Bone marrow (tissue), 2 donors: ENCODE measurements around the gene MOK.
"Not testable (repeated sequence)": the region's sequence is repeated elsewhere in the genome, so short reads cannot be mapped to it uniquely, and the experiment has no call there.

Experiments used
- DNase-seq, 2 donors: peaks; one replicate each; lab custom pipeline; 2025; lab: John Stamatoyannopoulos, UW

Gene MOK

DNA sequence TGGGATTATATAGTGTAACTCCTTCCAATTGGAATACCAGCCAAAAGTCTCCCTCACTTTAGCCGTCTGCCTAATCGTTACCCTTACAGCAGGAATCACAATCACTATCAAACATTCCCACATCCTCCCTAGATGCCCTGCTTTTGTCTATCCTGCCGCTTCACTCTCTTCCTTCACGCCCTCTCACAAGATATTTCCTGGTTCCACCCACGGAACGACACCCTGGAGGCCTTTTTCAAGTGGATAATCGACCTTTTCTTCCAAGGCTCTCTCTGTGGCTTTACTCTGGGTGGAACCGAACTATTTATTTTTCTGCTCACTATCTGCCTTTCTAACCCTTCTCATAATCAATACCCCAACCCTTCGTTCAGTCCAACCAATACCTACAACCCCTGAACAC lies 58.9 kb downstream of the MOK start:
- DNase-seq, result no peak

DNA sequence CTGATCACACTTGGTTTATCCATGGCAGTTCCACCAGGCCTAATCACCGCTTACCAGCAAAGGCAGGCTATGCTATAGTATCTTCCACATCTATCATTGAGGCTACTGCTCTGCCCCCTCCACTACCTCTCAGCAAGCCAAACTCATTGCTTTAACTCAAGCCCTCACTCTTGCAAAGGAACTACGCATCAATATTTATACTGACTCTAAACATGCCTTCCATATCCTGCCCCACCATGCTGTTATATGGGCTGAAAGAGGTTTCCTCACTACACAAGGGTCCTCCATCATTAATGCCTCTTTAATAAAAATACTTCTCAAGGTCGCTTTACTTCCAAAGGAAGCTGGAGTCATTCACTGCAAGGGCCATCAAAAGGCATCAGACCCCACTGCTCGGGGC lies 61.2 kb downstream of the MOK start:
- not testable (repeated sequence) for DNase-seq

DNA sequence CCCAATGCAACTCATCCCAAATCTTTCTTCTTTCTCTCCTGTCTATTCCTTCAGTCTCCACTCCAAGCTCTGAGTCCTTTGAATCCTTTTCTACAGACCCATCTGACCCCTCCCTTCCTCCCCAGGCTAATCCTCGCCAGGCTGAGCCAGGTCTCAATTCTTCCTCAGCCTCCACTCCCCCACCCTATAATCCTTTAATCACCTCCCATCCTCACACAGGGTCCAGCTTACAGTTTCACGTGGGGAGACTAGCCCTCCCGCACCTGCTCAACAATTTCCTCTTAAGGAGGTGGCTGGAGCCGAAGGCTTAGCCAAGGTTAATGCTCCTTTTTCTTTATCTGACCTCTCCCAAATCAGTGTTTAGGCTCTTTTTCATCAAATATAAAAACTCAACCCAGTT lies 63.8 kb downstream of the MOK start:
- no peak for DNase-seq

DNA sequence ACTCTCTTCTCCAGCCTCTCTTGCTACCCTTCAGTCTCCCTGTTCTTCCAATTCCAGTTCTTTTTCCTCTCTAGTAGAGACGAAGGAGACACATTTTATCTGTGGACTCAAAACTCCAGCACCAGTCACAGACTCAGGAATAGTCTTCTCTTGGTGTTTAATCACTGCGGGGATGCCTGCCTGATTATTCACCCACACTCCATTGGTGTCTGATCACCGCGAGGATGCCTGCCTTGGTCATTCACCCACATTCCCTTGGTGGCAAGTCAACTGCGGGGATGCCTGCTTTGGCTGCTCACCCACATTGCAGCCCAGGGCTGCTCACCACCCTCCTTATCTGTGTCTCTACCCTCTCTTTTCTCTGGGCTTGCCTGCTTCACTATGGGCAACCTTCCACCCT lies 64.5 kb downstream of the MOK start:
- not testable (repeated sequence) for DNase-seq

DNA sequence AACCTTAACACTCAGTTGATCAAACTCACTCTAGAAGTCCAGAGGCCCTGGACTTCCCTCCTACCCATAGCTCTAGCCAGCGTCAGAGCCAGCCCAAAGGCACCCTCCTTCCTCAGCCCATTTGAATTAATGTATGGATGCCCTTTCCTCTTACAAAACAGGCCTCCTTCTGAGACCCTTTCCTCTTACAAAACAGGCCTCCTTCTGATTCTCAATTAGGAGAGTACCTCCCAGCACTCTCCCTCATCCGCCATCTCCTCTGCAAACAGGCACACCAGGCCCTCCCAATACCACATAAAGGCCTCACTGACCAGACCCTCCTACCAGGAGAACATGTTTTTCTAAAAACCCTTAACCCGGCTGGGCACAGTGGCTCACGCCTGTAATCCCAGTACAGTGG lies 65.7 kb downstream of the MOK start:
- no peak for DNase-seq

DNA sequence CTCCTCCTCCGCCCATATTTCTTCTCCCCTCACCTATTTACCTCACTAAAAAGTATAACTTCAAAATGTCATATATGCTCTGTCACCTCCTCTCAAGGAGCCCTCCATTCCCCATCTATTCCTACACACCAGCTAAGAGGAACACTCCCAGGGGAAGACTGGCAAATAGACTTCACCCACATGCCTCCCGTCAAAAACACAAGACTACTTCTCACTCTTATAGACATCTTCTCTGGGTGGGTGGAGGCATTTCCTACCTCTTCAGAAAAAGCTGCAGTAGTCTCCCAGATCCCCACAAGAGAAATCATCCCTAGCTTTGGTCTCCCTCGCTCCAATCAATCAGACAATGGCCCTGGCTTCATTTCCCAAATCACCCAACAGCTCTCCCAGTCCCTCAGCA lies 66.2 kb downstream of the MOK start:
- no peak for DNase-seq

DNA sequence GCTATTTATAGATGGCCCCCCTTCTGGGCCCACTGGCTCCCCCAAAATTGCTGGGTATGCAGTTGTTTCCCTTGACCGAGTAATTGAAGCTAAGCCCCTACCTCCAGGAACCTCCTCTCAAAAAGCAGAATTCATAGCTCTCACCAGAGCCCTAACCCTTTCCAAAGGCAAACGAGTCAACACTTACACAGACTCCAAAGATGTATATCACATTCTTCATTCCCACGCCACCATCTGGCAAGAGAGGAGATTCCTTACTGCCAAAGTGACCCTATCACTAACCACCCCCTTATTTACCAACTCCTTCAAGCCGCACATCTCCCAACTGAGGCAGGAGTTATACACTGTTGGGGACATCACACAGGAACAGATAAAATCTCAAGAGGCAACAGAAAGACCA lies 66.8 kb downstream of the MOK start:
- DNase-seq, result no peak

DNA sequence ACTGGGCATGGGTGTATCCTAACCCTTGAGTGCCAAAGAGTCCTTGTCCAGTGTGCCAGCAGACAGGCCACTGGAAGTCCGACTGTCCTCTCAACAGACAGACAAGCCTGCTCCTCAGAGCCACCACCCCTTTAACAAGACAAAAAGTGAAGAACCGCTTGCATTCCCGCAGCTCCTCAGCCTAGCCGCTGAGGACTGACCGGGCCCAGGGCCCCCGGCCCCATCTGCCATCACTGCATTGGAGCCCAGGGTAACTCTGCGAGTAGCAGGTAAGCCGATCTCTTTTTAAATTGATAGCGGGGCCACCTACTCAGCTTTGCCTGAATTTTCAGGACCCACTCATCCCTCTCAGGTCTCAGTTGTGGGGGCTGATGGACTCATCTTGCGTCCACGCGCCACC lies 68.9 kb downstream of the MOK start:
- DNase-seq, result no peak

DNA sequence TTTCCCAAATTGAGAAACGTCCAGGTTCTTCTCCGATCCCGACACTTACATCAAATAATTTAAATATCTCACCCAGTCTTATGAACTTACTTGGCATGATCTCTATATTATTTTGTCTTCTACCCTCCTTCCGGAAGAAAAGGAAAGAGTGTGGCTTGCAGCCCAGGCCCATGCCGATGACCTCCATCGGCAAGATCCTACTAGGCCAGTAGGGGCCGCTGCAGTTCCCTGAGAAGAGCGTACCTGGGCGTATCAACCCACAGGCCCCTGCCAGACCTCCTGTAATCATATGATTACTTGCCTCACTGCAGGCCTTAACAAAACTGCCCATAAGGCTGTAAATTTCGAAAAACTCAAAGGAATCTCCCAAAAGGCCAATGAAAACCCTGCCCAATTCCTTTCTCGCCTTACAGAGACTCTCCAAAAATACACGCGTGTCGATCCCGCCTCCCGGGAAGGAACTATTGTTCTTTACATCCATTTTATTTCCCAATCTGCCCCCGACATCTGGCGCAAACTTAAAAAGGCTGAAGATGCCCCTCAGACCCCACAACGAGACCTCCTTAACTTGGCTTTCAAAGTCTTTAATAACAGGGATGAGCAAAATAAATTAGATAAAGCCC lies 69.6 kb downstream of the MOK start:
- DNase-seq, result peak; percentile 7 to 70

DNA sequence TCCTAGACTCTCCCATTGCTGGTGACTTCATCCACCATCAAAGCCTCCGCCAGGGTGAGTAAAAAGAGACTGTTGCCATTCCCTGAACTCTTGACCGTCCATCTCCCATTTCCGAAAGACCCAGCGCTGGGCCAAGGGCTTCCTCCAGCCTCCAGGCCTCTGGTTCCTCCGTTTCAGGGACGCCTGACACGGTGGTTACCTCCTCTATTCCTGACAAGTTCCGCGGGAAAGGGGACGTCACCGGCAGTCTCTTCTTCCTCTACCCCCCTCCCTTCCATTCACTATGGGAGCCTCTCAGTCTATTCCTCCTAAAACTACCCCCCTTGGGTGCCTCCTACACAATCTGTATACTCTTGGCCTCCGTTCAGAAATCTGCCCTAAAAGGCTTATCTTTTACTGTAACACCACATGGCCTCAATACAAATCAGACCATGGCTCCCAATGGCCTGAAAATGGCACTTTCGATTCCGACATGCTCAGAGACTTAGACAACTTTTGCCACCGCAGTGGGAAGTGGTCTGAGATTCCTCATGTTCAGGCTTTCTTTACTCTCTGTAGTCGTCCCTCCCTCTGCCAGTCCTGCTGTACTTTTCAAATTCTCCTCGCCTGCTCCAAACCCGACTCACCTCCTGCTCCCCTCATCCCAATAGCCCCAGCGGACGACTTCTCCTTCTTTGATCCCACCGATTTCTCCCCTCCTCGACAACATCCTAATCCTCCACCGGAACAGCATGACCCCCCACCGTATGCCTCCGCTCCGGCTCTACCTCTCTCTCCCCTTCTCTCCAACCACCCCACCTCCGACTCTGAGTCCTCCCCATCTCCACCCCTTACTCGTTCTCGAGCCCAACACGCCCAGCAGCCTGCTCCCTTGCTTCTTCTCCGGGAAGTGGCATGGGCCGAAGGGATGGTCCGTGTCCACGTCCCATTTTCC lies 70.4 kb downstream of the MOK start:
- DNase-seq, result peak in 1 of 2 donors; percentile 29

DNA sequence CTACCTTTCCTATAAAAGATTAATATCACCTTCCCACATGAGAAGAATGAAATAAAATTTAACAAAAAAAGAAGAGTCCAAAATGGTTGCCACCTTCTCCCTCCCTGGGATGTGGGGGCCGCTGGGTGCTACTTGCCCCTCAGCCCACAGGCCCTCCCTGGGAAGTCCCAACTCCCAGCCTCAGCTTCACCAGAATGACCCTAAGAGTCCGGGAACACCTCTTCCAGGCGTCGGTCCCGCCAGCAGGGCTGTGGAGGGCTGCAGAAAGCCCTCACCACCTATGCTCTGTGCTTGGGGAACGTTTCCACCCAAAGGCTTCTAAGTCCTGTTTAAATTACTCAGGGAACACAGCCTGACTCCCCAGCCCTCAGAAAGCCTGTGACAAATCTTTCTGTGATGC lies 71.9 kb downstream of the MOK start:
- no peak for DNase-seq

DNA sequence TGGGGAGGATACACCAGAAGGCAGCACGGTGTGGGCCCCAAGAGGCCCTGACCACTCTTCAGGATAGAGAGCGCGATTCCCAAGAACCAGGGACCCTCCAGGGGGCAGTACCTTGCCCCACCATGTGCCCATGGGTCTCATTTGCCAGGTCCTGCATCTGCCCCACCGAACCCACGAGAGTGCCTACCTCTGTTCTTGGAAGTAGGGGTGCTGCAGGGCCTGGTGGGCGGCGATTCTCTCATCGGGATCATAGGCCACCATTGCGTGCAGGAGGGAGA lies 72.7 kb downstream of the MOK start:
- no peak for DNase-seq

DNA sequence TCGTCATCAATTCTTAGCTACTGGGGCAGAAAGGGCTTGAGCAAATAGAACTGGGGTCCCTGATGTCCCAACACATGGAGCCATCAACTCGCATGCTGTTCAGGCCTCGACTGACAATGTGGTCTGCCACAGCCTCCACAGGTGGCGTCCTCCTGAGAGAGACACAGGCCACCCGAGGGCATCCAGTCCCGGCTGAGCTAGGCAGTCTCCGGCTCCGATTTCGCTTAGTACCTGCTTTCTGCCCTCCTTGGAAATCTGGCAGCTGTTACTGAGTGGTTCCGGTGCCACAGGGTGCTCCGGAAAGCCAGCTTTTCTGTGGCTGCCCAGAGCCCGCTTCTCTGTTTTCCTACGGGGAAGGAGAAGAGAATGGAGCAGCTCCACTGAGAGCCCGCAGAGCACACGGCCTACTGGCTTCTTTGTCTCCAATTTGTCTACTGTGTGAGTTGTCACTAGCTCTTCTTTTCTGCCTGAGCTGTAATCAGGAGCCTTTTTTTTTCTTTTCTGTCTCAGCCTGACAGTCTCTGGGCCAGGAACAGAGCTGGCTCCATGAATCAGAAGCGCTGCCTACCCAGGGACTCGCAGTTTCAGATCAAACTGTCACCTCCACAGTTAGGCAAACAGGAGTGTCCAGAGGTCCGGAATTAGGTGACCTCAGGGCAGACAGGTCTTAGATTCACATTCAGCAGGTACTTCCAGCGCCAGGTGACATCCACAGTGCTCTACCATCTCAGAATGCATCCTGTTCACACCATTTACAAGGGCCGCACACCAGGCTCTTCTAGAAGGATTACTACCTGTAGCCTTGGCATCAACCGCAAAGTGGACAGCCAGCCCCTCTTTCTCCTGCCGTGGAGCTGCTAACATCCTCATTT lies 73.3 kb downstream of the MOK start:
- no peak for DNase-seq

DNA sequence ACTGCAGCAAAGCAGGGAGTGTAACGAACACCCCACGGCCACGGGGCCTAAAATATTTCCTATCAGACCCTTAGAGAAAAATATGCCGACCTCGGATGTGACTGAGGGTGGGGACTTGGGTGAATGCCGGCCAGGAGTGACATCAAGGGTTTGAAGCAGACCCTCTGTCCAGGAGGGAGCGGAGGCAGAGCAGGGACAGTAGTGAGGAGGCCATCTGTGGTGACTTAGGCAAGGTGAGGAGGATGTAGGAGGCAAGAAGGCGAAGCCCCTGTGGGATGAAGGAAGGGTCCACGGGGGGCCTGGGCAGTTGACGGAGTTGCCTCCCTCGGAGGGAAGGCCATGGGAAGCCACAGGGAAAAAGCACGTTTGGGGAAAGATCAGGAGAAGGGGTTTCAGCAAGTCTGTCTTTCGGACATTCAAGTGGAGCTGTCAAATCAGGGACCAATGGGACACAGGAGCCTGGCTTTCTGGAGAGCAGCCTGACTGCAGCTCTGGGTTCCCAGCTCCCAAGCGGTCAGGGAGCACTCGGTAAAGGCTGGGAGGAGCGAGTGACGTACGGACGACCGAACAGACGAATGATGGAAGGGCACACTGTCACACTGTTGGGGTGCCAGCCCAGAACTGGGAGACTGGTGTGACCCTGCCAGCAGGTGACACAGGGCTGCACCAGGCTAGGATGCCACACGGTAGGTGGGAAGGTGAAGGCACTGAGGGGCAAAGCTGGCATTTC lies 74.3 kb downstream of the MOK start:
- DNase-seq, result no peak

DNA sequence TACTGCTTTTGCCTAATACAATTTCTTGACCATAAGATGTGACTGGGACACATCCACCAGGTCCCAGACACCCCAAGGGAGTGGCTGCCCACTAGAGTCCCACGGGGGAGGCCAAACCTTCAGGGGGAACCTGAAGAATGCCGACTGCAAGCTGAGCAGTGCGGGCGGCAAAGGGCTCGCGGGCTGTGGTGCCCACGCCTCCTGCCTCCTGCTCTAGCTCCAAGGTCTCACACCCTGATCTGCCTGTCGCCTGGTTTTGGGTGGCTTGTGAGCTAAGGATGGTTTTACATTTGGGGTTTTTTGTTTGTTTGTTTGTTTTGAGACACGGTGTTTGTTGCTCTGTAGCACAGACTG lies 75.2 kb downstream of the MOK start:
- no peak for DNase-seq

DNA sequence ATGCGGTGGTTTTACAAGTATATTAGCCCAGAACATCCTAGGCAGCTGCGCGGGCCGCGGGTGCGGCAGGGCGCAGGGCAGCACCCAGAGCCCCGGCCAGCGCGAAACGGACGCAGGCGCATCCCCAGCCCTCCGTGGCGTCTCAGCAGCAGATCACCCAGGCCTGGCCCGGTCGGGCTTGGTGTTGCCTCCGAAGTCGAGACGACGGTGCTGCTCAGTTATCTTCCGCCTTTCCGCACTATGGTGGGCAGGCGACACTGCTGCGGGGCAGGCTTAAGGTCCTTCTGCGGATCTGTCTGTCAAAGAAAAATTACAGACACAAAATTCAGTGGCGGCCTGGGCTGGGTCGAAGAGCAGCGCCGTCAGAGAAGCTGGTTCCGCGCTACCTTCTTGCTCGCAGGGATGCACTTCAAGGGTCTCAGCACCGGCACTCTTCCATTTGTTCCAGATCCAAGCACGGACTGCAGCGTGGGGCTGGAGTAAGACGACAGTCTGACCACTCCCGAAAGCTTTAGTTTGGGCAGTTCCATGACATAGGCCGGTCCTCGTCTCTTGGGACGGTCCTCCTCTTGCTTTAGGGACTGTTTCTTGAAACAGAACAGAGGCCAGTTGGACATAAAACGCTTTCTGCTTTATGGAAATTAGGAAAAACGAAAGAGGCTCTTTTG lies 75.8 kb downstream of the MOK start:
- no peak for DNase-seq

DNA sequence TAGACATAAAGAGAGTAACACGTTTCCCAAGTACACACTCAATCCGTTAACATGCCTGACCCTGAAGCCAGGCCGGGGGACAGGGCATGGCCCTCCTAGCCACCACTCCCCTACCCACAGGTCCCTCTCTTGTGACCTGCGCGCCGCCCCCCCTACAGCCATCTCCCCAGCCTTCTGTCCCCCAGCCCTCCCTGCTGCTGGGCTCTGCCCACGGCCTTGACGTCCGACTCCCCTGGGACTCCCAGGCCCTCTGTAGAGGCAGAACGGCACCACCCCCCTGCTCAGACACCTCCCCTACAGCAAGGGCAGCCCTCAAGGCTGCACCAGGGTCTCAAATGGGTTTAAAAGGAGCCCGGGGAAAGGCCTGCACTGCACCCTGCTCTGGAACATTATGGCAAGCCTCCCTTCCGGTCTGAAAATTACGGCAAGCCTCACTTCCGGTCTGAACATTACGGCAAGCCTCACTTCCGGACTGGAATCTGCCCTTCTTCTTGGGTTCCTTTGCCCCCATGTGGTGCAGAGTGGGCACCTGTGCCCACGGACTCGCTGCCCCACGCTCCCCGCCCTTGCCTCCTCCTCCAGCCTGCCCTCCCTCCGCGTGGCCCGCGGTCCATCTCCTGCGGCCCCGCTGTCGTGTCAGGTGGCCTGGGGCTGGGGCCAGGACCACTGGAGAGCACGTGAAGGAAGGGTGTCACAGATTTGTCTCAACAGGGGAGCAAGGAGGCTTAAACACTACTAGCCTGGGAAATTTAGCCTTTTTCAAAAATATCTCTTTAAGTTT lies 77.6 kb downstream of the MOK start:
- DNase-seq, result no peak

DNA sequence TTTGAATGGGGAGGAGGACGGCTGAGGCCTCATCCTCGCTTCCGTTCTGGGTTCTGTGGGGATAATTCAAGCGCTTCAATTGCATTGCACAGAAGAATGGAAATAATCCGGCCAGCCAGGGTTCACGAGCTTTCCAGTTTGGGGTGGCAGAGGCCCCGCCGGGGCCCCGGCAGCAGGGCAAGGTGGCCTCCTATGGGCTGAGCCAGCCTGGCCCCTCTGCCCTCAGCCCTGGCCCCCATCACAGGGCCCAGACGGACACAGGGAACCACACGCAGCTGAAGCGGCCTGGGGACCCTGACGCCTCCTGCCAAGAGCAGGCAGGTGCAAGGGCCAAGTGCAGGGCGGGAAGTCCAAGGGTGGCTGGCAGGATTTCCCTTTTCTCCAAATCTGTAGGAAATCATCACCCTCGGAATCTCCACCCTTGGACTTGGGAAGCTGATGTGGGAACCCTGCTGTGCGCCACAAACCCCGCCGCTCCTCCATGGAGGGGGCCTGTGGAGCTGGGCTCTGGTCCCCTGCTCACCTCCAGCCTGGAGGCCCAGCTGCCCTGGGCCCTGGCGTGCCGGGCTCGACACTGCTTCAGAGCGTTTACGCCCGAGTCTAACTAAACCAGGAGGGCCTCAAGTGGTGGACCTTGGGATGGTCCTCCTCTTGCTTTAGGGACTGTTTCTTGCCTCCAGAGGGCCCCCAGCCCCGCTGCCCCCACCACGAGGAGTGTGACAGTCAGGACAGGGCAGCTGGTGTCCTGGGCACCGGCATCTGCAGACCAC lies 78.4 kb downstream of the MOK start:
- no peak for DNase-seq

DNA sequence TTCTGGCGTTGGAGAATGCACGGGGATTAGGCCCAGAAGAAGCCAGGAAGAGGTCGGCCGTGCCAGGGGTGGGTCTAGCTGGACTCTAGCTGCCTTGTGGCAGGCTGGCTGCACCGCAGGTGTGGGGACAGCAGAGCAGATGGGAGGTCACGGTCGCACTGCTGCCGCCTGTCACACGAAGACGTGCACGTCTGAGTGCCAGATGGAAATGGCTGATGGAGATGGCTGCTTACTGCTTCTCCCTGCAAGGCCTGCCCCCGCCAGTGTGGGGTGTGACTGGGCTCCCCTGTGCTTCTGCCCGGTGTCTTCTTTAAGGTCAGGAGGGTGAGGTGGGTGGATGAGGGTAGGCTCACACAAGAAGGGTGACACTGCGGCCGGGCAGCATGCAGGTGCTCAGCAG lies 79.0 kb downstream of the MOK start:
- no peak for DNase-seq

DNA sequence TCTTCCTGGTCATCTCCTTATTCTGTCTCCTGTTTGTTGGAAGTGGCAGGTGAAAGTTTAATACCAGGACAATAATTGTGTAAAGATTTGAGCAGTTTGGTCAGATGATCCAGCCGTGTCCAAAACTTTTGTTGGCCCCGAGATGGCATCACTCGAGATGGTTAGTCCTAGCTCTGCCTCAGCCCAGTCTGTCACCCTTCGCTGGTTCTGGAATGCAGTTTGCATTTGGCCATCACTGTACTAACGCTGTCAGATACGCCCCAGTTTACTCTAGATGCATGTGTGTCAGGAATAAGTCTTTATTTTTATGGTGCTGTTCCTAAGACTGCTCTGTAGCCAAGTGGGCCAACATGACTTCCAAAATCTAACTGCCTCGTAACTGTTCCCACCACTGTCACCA lies 79.6 kb downstream of the MOK start:
- no peak for DNase-seq
